ENCODE results near the gene OSBPL8.

Gene OSBPL8

DNA sequence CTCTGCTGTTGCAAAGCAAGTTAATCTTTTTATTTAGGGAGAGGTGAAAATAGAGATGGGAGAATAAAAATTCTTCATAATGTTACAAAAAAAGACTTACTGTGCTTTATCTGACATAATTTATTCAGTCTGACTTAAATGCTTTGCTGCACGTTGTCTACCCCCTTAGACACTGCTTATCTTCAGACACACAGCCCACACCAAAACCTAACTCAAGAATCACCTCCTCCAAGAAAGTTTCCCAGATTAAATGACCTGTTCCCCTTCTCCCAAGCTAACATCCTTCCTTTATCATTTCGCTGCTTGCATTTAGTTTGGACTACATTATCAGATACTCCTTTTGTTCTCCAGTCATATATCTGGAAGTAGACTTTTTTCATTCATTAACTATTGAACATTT, 3.8 kb downstream of the OSBPL8 start:
- no peak for DNase-seq

GRCh38 chr12:76555231-76555767, 4.3 kb downstream of the OSBPL8 start:
- DNase-seq = no peak

GRCh38 chr12:76554405-76555230, 5.0 kb downstream of the OSBPL8 start:
- no peak for DNase-seq

DNA sequence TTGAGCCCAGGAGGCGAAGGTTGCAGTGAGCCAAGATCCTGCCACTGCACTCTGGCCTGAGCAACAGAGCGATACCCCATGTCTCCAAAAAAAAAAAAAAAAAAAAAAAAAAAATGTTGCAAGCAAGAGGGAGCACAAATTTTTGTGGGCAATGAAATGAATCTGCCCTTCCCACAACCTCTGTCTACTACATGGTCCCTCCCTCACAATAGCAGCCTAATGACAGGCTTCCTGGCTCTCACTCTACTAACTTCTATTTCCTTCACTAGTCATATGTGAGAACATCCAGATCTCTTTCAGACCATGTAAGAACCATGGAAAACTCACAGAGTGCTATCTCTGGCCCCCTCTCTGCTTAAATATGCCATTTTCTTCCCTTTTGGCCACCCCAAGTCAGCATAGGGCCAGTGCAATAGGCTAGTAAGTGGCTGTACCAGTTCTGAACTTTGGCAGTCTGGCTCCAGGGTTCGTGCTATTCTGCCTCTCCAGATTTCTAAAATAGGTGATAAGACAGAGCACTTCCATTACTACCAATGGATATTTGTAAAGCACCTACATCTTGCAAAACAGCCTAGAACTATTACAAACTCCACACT, 7.1 kb downstream of the OSBPL8 start:
- DNase-seq = no peak

DNA sequence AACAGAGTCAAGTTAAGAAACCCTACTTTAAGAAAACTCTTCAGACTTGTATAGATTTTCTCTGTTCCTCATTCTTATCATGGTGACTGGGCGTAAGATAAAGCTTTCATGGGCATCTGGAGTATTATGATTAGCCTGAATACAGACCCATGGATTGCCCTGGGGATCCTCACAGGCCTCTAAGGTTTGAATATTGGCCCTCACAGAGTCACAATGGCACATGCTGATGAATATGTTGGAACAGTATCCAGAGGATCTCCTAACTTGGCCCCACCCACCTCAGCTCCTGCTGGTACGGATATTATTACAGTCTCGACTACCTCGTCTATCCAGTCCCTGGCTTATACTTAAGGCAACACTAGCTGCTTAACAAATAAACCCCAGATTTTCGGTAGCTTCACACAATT, 8.1 kb downstream of the OSBPL8 start:
- DNase-seq = no peak

DNA sequence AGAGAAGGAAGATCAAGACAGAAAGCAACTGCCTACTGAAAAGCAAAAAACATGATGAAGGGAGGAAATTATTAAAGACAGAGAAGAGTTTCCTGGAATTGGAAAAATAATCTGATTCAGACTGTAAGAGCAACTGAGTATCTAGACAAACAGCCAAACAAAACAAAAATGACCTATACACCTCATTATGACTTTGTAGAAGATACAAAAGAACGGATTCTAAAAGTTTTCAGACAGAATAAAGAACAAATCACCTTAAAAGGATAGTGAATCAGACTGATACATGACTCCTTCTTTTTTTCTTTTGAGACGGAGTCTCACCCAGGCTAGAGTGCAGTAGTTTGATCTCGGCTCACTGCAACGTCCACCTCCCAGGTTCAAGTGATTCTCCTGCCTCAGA, 10.4 kb downstream of the OSBPL8 start:
- DNase-seq = no peak

DNA sequence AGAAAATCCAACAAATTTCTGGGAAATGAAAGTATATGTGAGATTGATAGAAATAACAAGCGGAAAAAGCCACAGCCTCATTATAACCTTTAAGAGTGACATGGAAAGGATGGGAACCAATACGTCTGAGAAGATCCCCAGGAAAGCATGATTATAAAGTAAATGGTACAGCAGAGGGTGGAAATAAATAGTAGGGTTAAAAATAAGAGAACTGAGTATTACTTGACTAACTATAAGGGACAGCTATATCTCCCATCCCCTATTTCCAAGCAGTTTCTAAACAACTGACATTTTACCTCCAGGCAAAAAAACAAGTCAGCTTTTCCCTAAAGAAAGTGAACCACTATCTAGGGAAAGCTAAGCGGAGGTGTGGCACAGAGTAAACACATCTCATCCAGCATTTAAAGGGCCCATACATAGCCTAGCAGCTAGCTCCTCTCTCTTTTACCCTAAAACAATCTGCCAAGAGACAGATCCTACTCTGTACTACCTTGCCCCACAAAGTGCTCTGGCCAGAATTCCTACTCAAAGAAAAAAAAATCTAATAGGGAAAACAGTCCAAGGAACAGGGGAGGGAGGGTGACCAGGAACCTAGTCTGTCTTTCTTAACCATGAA, 11.2 kb downstream of the OSBPL8 start:
- no peak for DNase-seq

DNA sequence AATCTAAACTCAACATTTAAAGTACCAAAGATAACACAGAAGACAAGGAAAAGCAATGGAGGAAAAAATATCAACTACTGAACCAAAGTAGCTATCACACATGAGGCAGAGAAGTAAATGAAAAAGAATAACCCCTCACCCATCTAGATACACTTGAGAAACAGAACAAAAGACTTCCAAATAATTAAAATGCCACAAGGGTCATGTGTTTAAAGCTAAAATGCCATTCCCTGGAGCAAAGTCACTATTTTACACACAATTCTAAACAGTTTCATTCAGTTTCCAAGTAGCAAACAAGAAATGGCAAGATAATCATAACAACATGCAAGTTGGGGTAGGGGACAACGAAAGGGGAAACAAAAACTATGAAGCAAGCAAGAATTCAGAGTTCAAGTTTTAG, 12.0 kb downstream of the OSBPL8 start:
- DNase-seq = no peak

DNA sequence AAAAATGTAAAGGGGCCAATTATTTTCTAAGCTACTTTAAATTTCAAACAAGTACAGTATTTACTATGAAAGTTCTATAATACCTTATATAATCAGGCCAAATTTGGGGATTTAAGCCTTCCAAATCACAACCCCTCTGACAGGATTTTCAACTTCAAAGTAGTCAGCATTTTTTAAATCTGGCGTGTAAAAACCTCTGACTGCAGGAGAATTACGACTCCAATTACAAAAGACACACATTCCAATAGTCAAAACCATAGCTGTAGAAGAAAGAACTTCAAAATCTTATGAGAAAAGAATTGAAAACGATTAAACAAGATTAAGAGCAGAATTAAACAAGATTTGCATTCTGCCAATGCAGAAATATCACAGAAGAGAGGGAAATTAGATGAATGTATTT, 12.7 kb downstream of the OSBPL8 start:
- no peak for DNase-seq

DNA sequence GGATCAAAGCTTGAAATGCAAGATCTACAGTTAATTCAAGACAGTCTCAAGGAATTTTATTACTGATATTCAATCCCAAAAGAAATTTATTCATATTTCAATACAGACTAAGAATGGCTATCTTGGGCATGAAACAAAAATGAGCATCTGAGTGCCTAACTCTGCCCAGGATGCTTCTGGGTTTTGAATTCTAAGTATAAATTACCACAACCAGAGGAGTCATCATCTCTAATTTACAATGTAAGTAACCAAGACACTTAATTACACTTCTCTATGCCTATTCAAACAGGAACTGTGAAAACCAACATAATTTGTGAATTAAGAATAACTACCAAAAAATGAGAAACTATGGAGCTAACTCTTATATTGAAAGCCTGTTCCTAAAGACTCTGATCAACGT, 14.1 kb downstream of the OSBPL8 start:
- no peak for DNase-seq

GRCh38 chr12:76544601-76545261, 14.8 kb downstream of the OSBPL8 start:
- no peak for DNase-seq

DNA sequence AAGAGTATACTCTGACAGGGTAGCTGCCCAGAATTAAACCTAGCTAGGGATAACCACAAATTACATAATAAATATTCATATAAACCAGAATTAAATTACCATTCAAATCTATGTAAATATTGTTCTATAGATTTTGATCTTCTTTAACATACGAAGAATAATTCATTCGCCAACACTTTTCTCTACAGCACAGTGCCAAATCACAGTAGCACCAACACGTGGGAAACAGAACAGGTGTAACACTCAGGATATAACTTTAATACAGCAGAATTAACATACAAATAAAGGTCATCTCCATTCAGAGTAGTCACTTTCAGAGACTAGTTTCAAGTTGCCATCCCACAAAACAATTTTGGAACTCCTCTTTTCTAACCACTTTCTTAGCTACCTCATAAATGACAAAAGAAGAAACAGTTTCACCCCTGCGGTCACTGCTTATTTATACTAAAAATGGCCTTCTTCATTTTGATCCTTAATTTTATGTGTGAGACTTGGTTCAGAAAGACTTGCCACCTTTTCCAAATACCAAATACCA, 15.7 kb downstream of the OSBPL8 start:
- DNase-seq = no peak

DNA sequence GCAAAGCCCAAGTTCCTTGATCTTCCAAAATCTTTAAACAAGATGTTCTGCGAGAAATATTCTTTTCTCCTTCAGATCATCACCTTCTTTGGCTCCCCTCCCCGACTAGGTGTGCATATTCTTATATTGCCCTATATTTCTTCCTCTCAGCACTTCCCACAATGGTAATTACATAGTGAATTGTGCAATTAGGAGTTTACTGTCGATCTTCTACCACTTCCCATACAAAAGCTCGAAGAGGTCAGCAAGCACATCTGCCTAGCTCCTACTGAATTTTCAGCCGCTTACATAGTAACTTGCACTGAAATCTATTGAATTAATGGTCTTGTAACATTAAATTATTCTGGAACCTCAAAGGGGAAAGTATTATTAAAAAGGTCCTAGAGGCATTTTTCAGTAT, 16.7 kb downstream of the OSBPL8 start:
- no peak for DNase-seq

- DNase-seq = no peak
Observed at GRCh38 chr12:76539727-76540126, 19.8 kb downstream of the OSBPL8 start.

GRCh38 chr12:76537923-76538322, 21.6 kb downstream of the OSBPL8 start:
- no peak for DNase-seq

DNA sequence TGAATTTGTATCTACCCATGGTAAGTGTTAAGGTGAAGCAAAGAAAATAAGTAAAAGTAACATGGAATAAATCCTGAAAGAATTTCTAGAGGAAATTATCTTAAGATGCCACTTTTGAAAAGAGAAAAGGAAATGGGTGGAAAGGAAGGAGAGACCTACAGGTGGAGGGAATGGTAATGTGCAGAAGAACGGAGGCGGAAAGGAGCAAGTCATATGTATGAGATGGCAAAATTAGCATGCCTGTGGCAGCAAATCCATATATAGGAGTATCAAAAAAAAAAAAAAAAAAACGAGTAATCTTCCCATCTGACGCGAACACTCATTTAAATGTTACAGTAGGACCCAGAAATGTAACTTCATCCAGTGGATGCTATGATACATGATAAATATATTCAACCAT, 23.0 kb downstream of the OSBPL8 start:
- DNase-seq = no peak

GRCh38 chr12:76535170-76535569, 24.4 kb downstream of the OSBPL8 start:
- no peak for DNase-seq

DNA sequence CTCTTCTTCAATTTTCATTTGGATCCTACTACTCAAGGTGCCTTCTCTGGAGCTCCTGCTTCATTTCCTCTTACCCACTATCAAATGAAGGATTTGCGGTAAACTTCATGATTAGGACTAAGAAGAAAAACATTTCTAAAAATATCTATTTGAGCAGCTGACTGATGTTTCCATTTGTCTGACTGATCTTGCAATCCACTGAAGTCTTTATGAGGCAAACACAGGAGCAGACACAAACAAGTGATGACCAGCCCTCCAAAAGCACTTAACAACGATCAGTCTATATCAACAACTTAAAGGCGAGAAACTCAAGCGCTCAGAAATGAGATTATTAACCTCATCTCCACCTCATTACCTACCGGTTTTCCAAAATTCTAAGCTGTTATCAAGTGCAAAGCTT, 26.2 kb downstream of the OSBPL8 start:
- no peak for DNase-seq

GRCh38 chr12:76532520-76532919, 27.1 kb downstream of the OSBPL8 start:
- no peak for DNase-seq

GRCh38 chr12:76531056-76531455, 28.5 kb downstream of the OSBPL8 start:
- DNase-seq = no peak

- DNase-seq = no peak
Observed at GRCh38 chr12:76530516-76530915, 29.1 kb downstream of the OSBPL8 start.

- no peak for DNase-seq
Observed at GRCh38 chr12:76529226-76529918, 30.2 kb downstream of the OSBPL8 start.

- no peak for DNase-seq
Observed at GRCh38 chr12:76523408-76523807, 36.2 kb downstream of the OSBPL8 start.

All from SW 1271 (cell line).